ENCODE measurements around the gene B4GAT1.

DNA sequence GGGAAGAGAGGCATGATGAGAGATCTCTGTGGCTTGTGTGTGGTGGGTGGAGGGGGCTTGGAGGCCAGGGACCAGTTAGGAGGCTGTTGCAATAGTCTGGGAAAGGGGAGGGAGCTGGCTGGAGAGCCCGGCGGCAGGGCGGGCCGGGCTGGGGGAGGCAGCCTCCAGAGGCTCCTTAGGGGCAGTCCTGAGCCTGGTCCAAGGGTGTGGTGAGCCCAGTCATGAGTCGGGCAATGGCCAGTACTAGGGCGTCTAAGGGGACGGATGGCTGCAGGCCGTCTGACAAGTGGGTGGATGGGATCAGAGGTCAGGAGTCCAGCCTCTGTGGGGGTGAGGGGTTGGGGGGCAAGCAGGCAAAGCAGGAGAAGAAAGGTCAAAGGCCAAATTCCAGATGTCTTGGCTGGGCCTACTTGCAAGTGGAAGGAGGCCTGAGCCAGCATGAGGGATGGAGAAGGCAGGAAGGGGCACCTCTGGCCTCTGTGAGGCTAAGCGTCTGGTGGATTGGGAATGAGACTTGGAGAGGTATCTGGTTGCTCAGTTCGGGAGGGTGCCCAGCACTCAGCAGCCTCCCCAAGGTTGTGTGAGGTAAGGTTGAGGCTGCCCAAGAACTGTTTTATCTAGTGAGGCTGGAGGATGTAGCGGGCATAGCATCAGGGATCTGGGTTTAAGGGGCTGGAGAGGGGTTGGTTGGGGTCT lies 24.5 kb downstream of the B4GAT1 start:
- TF ChIP-seq POLR2A (IDR thresholded peaks at IDR 0.05) (no peak), POLR2AphosphoS5 (IDR thresholded peaks at IDR 0.05) (no peak), EP300 (IDR thresholded peaks at IDR 0.05) (no peak)

Data from upper lobe of left lung (tissue), 4 donors.